ENCODE results near the gene CC2D2A.

The CC2D2A gene

GRCh38 chr4:15521442-15522039 is 51.9 kb downstream of the CC2D2A start:
- no peak for DNase-seq

GRCh38 chr4:15525080-15525479 is 55.4 kb downstream of the CC2D2A start:
- no peak for DNase-seq

- DNase-seq, result no peak
These were observed 57.4 kb downstream of the CC2D2A start for GRCh38 chr4:15526924-15527592.

GRCh38 chr4:15531792-15532191 is 62.1 kb downstream of the CC2D2A start:
- no peak for DNase-seq

GRCh38 chr4:15533817-15534216 is 64.1 kb downstream of the CC2D2A start:
- DNase-seq, result no peak

- no peak for DNase-seq
These were observed 65.9 kb downstream of the CC2D2A start for GRCh38 chr4:15535599-15535998.

- no peak for DNase-seq
These were observed 67.1 kb downstream of the CC2D2A start for GRCh38 chr4:15536552-15537499.

- no peak for DNase-seq
These were observed 72.3 kb downstream of the CC2D2A start for GRCh38 chr4:15541941-15542340.

- DNase-seq, result no peak
These were observed 73.1 kb downstream of the CC2D2A start for GRCh38 chr4:15542760-15543159.

GRCh38 chr4:15543537-15544247 is 74.0 kb downstream of the CC2D2A start:
- no peak for DNase-seq

GRCh38 chr4:15544248-15544729 is 74.6 kb downstream of the CC2D2A start:
- DNase-seq, result no peak

GRCh38 chr4:15545371-15545770 is 75.7 kb downstream of the CC2D2A start:
- DNase-seq, result no peak

- DNase-seq, result no peak
These were observed 77.7 kb downstream of the CC2D2A start for GRCh38 chr4:15547392-15547791.

- DNase-seq, result no peak
These were observed 80.8 kb downstream of the CC2D2A start for GRCh38 chr4:15550491-15550890.

- no peak for DNase-seq
These were observed 82.2 kb downstream of the CC2D2A start for GRCh38 chr4:15551740-15552446.

GRCh38 chr4:15552557-15553362 is 83.1 kb downstream of the CC2D2A start:
- no peak for DNase-seq

GRCh38 chr4:15556511-15557092 is 86.9 kb downstream of the CC2D2A start:
- no peak for DNase-seq

- no peak for DNase-seq
These were observed 88.3 kb downstream of the CC2D2A start for GRCh38 chr4:15557786-15558550.

GRCh38 chr4:15558561-15558960 is 88.9 kb downstream of the CC2D2A start:
- DNase-seq, result no peak

GRCh38 chr4:15562114-15562513 is 92.4 kb downstream of the CC2D2A start:
- DNase-seq, result no peak

Measured in SW 1271 (cell line).